Vagina (tissue), 2 donors: ENCODE results near the gene PDE3A.

ENCODE experiments used
- CTCF ChIP-seq, 3 experiments: fragments of 450-650 bp in 2 of 3; fragments of 200-600 bp in 1 of 3; sonication (generic) in 1 of 3; IDR thresholded peaks; one replicate each; pipeline ENCODE4 v1.5.1; 2017 to 2019; ENCODE audit warnings: antibody characterized with exemption in 3 of 3, mild to moderate bottlenecking in 2 of 3, moderate library complexity in 2 of 3
- POLR2AphosphoS5 ChIP-seq, 2 donors: sonication (generic); formaldehyde crosslinking; IDR thresholded peaks; one replicate each; pipeline ENCODE4 v1.9.0; 2017; ENCODE audit warnings: antibody characterized with exemption in 2 of 2, mild to moderate bottlenecking in 2 of 2, low read depth in 1 of 2; ENCODE audit not compliant: insufficient read depth in 1 of 2

GRCh38 chr12:20641106-20641505, 272.8 kb downstream of the PDE3A start:
- TF ChIP-seq CTCF (IDR thresholded peaks at IDR 0.05) = no peak
- no peak for TF ChIP-seq POLR2AphosphoS5 (IDR thresholded peaks at IDR 0.05; ENCODE audit: insufficient read depth in 1 of 2, low read depth in 1 of 2)
